Liver (tissue), 9 donors: Measurements from ENCODE around the gene ATXN10. TPM values are rescaled to one million over a fixed set of nuclear protein-coding genes. Genes with fewer than 3 reads are reported as not detected.

Experiments used
- DNase-seq: peaks from one replicate; pipeline ENCODE4 v3.0.0-alpha.2; 2017; ENCODE audit warnings: low spot score
- H3K27ac ChIP-seq, 2 donors: one replicate each; pipeline ENCODE4 v1.7.0; 2013; ENCODE audit warnings: inconsistent platforms in 2 of 2, low read length in 2 of 2, control low read depth in 1 of 2, low read depth in 1 of 2, mild to moderate bottlenecking in 1 of 2
- H3K27me3 ChIP-seq, 4 donors: one replicate each; pipeline versions ENCODE4 v1.6.1 to v1.7.0; 2013; ENCODE audit warnings: low read length in 3 of 4, inconsistent platforms in 1 of 4, mild to moderate bottlenecking in 1 of 4, moderate library complexity in 1 of 4; ENCODE audit not compliant: control insufficient read depth in 4 of 4, insufficient read depth in 4 of 4
- H3K36me3 ChIP-seq, 4 donors: one replicate each; pipeline versions ENCODE4 v1.6.1 to v1.7.0; 2013; ENCODE audit warnings: low read length in 3 of 4, mild to moderate bottlenecking in 3 of 4, low read depth in 1 of 4, moderate library complexity in 1 of 4; ENCODE audit not compliant: control insufficient read depth in 4 of 4, insufficient read depth in 3 of 4
- H3K4me1 ChIP-seq, 4 donors: one replicate each; pipeline versions ENCODE4 v1.6.1 to v1.7.0; 2013; ENCODE audit warnings: low read length in 3 of 4, mild to moderate bottlenecking in 3 of 4, moderate library complexity in 1 of 4; ENCODE audit not compliant: control insufficient read depth in 4 of 4, insufficient read depth in 4 of 4
- H3K4me3 ChIP-seq, 3 donors: one replicate each; pipeline versions ENCODE4 v1.6.1 to v1.7.0; 2013; ENCODE audit warnings: low read length in 3 of 3, control low read depth in 1 of 3, low read depth in 1 of 3, mild to moderate bottlenecking in 1 of 3
- H3K9ac ChIP-seq, 2 donors: one replicate each; pipeline ENCODE4 v1.7.0; 2013; ENCODE audit warnings: low read length in 2 of 2, mild to moderate bottlenecking in 2 of 2, moderate library complexity in 2 of 2, control low read depth in 1 of 2, low read depth in 1 of 2
- H3K9me3 ChIP-seq, 4 donors: one replicate each; pipeline versions ENCODE4 v1.6.1 to v1.7.0; 2013; ENCODE audit warnings: low read length in 3 of 4; ENCODE audit not compliant: control insufficient read depth in 4 of 4
- CTCF ChIP-seq: fragments of 150-350 bp; IDR thresholded peaks from 2 replicates; pipeline ENCODE4 v1.5.1; 2017; ENCODE audit warnings: improper control_type of control experiment, low read depth, low read length; ENCODE audit not compliant: missing input control
- EGR1 ChIP-seq, 2 donors: IDR thresholded peaks; 2 replicates each; pipeline ENCODE4 v1.6.1; 2016 to 2018; ENCODE audit warnings: antibody characterized with exemption in 2 of 2, low read depth in 2 of 2
- FOXA1 ChIP-seq: IDR thresholded peaks from 2 replicates; pipeline ENCODE4 v1.6.1; 2016; ENCODE audit warnings: antibody characterized with exemption
- GABPA ChIP-seq, 2 donors: IDR thresholded peaks in 1 of 2; conservative IDR thresholded peaks in 1 of 2; 2 replicates each; pipeline ENCODE4 v1.6.1; 2016; ENCODE audit warnings: antibody characterized with exemption in 2 of 2, mild to moderate bottlenecking in 1 of 2, moderate library complexity in 1 of 2
- JUND ChIP-seq, 2 donors: IDR thresholded peaks; 2 replicates each; pipeline ENCODE4 v1.6.1; 2016; ENCODE audit warnings: antibody characterized with exemption in 2 of 2
- REST ChIP-seq: IDR thresholded peaks from 2 replicates; pipeline ENCODE4 v1.6.1; 2016; ENCODE audit warnings: antibody characterized with exemption, mild to moderate bottlenecking
- SP1 ChIP-seq: IDR thresholded peaks from 2 replicates; pipeline ENCODE4 v1.6.1; 2018; ENCODE audit warnings: antibody characterized with exemption, mild to moderate bottlenecking
- YY1 ChIP-seq: IDR thresholded peaks from 2 replicates; pipeline ENCODE4 v1.6.1; 2016; ENCODE audit warnings: antibody characterized with exemption, mild to moderate bottlenecking
- ZBTB33 ChIP-seq: IDR thresholded peaks from 2 replicates; pipeline ENCODE4 v1.6.1; 2016; ENCODE audit warnings: antibody characterized with exemption
- WGBS: extraction: QIAGEN DNeasy Blood & Tissue Kit; methylation state at CpG from one replicate; pipeline ENCODE4 v1.1.7; 2013; 5-methylcytosine and 5-hydroxymethylcytosine counted together
- polyA plus RNA-seq, 2 donors: library from polyadenylated mRNA; stranded (reverse) in 1 of 2; unstranded in 1 of 2; fragments of 200-250 nt in 1 of 2; fragments of >200 nt in 1 of 2; fragmentation: Nextera tagmentation in 1 of 2; extraction: Ambion mirVana in 1 of 2; gene quantifications; one replicate each; pipeline versions ENCODE4 v1.2.1 to v1.2.3, GENCODE V29; 2013 to 2015
- total RNA-seq, 2 donors: library from RNA; depleted of rRNA; stranded (reverse); fragments of >200 nt; gene quantifications; one replicate each; pipeline ENCODE4 v1.2.3, GENCODE V29; 2014
- donor health status: healthy.
- donor health status: healthy.
- donor health status: healthy.
- donor health status: healthy.
- donor health status: healthy.

ATXN10 gene
- total and polyA plus RNA-seq, 4 donors, result 34.9 to 100 (median 69.7) TPM

GRCh38 chr22:45775569-45776312 lies 104.1 kb downstream of the ATXN10 start:
- Histone ChIP-seq H3K27ac (no peak overlapping the region), H3K36me3 (peaks cover 0 to 5% (median 1%) of the 10 kb centered on the region in 4 donors), H3K9ac (no peak overlapping the region), H3K9me3 (no peaks in the 10 kb centered on the region), H3K4me1 (no peaks in the 10 kb centered on the region), H3K27me3 (no peaks in the 10 kb centered on the region), H3K4me3 (no peak overlapping the region)
- no peak for DNase-seq
- 94% methylated on average over 14 of the region's 14 CpGs for WGBS
- TF ChIP-seq GABPA (IDR thresholded peaks at IDR 0.05 in 1 of 2, conservative IDR thresholded peaks at IDR 0.05 in 1 of 2) (no peak), EGR1 (IDR thresholded peaks at IDR 0.05; ENCODE audit: low read depth in 2 of 2) (no peak), ZBTB33 (no peak), REST (no peak)

- no peaks in the 10 kb centered on the region for H3K4me1 ChIP-seq
- H3K36me3 ChIP-seq, result peaks cover 0 to 5% (median 2%) of the 10 kb centered on the region in 4 donors
- WGBS, result 94% methylated on average over 2 of the region's 2 CpGs
- no peak overlapping the region for H3K9ac ChIP-seq
- H3K27me3 ChIP-seq, result no peaks in the 10 kb centered on the region
- no peaks in the 10 kb centered on the region for H3K9me3 ChIP-seq
- H3K27ac ChIP-seq, result no peak overlapping the region
- H3K4me3 ChIP-seq, result no peak overlapping the region
- DNase-seq, result no peak
- TF ChIP-seq EGR1 (IDR thresholded peaks at IDR 0.05; ENCODE audit: low read depth in 2 of 2), result no peak
- no peak for TF ChIP-seq YY1
- TF ChIP-seq ZBTB33, result no peak
- no peak for TF ChIP-seq CTCF
- no peak for TF ChIP-seq FOXA1
- no peak for TF ChIP-seq SP1
- no peak for TF ChIP-seq GABPA (IDR thresholded peaks at IDR 0.05 in 1 of 2, conservative IDR thresholded peaks at IDR 0.05 in 1 of 2)
- no peak for TF ChIP-seq JUND (IDR thresholded peaks at IDR 0.05)
Observed at GRCh38 chr22:45776313-45776585, 104.6 kb downstream of the ATXN10 start.
